Upper lobe of right lung (tissue), 1 donor: ENCODE measurements around the gene RNF144B. TPM values are rescaled to one million over a fixed set of nuclear protein-coding genes. Genes with fewer than 3 reads are reported as not detected.
"Not testable (repeated sequence)": the region's sequence is repeated elsewhere in the genome, so short reads cannot be mapped to it uniquely, and the experiment has no call there.

Experiments used
- ATAC-seq: fragments of 200-7000 bp; cut with Tn5 transposase; one replicate; pipeline ENCODE4 v1.9.1; 2020; ENCODE audit warnings: mild to moderate bottlenecking, moderate library complexity
- DNase-seq: peaks from one replicate; pipeline ENCODE4 v3.0.0-alpha.2; 2020
- H3K27ac ChIP-seq: fragments of 200-600 bp; one replicate; pipeline ENCODE4 v1.8.0; 2022
- H3K27me3 ChIP-seq: fragments of 200-600 bp; one replicate; pipeline ENCODE4 v1.8.0; 2022; ENCODE audit warnings: mild to moderate bottlenecking
- H3K36me3 ChIP-seq: fragments of 200-600 bp; one replicate; pipeline ENCODE4 v1.8.0; 2022
- H3K4me1 ChIP-seq: fragments of 200-600 bp; one replicate; pipeline ENCODE4 v1.8.0; 2022
- H3K4me3 ChIP-seq: fragments of 200-600 bp; one replicate; pipeline ENCODE4 v1.8.0; 2022; ENCODE audit warnings: mild to moderate bottlenecking
- H3K9me3 ChIP-seq: fragments of 200-600 bp; one replicate; pipeline ENCODE4 v1.8.0; 2022
- intact Hi-C: fragments of 100-400 bp; cut with DNase I; formaldehyde crosslinking; loops from one replicate; pipeline ENCODE4 v1.11.0; 2022
- total RNA-seq: library from RNA; stranded (reverse); fragmentation: NEBNext Ultra II Directional; extraction: Animal tissue kit (Norgen Biotek cat#: 25700); gene quantifications from one replicate; pipeline ENCODE4 v1.2.1, GENCODE V29; 2021
- TF ChIP-seq, protein P1 (sequence below): fragments of 200-600 bp; IDR thresholded peaks from one replicate; pipeline ENCODE4 v1.8.0; 2022; ENCODE audit warnings: antibody characterized with exemption
- donor health status: DM: no; HTN: yes; CAD: no; lungs with severe emphysema.

Gene RNF144B
- total RNA-seq, 1 donor from 2014 or later = 82.4 TPM

GRCh38 chr6:18363746-18364145 is 23.4 kb upstream of the RNF144B start:
- TF ChIP-seq, protein P1, sequence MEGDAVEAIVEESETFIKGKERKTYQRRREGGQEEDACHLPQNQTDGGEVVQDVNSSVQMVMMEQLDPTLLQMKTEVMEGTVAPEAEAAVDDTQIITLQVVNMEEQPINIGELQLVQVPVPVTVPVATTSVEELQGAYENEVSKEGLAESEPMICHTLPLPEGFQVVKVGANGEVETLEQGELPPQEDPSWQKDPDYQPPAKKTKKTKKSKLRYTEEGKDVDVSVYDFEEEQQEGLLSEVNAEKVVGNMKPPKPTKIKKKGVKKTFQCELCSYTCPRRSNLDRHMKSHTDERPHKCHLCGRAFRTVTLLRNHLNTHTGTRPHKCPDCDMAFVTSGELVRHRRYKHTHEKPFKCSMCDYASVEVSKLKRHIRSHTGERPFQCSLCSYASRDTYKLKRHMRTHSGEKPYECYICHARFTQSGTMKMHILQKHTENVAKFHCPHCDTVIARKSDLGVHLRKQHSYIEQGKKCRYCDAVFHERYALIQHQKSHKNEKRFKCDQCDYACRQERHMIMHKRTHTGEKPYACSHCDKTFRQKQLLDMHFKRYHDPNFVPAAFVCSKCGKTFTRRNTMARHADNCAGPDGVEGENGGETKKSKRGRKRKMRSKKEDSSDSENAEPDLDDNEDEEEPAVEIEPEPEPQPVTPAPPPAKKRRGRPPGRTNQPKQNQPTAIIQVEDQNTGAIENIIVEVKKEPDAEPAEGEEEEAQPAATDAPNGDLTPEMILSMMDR = no peak

GRCh38 chr6:18364561-18364960 is 22.6 kb upstream of the RNF144B start:
- ATAC-seq, H3K4me1 ChIP-seq, H3K27ac ChIP-seq, H3K9me3 ChIP-seq, H3K27me3 ChIP-seq, DNase-seq, intact Hi-C loops, H3K4me3 ChIP-seq, H3K36me3 ChIP-seq: not testable (repeated sequence)

More at GRCh38 chr6:18363746-18364145, 23.4 kb upstream of the RNF144B start:
- H3K4me1 ChIP-seq = peaks cover 8% of the 10 kb centered on the region
- no peak overlapping the region for H3K27ac ChIP-seq
- ATAC-seq = no peak
- no peak overlapping the region for H3K4me3 ChIP-seq
- intact Hi-C loops = no loop called here
- no peaks in the 10 kb centered on the region for H3K36me3 ChIP-seq
- no peak for DNase-seq
- no peaks in the 10 kb centered on the region for H3K9me3 ChIP-seq
- no peaks in the 10 kb centered on the region for H3K27me3 ChIP-seq

- Histone ChIP-seq H3K27me3 (no peaks in the 10 kb centered on the region), H3K4me1 (peaks cover 1% of the 10 kb centered on the region), H3K36me3 (no peaks in the 10 kb centered on the region), H3K27ac (no peak overlapping the region), H3K9me3 (no peaks in the 10 kb centered on the region), H3K4me3 (no peak overlapping the region)
- intact Hi-C loops = no loop called here
- DNase-seq = no peak
- TF ChIP-seq, protein P1 = no peak
- no peak for ATAC-seq
Measured at GRCh38 chr6:18367371-18367770, 19.8 kb upstream of the RNF144B start.

GRCh38 chr6:18368277-18369105 is 18.7 kb upstream of the RNF144B start:
- no peaks in the 10 kb centered on the region for H3K27me3 ChIP-seq
- DNase-seq (no peak), ATAC-seq (no peak)
- H3K4me1 ChIP-seq = no peaks in the 10 kb centered on the region
- H3K9me3 ChIP-seq = no peaks in the 10 kb centered on the region
- no peak overlapping the region for H3K27ac ChIP-seq
- no peak overlapping the region for H3K4me3 ChIP-seq
- H3K36me3 ChIP-seq = no peaks in the 10 kb centered on the region
- TF ChIP-seq, protein P1 = no peak
- intact Hi-C loops = no loop called here

GRCh38 chr6:18371010-18371409 is 16.1 kb upstream of the RNF144B start:
- Histone ChIP-seq H3K27ac (peak overlapping the region; percentile 27), H3K36me3 (no peaks in the 10 kb centered on the region)
- intact Hi-C loops = no loop called here

GRCh38 chr6:18371656-18372055 is 15.5 kb upstream of the RNF144B start:
- TF ChIP-seq, protein P1 = no peak
- intact Hi-C loops = no loop called here
- peak overlapping the region; percentile 27 for H3K27ac ChIP-seq

More at GRCh38 chr6:18371010-18371409, 16.1 kb upstream of the RNF144B start:
- no peaks in the 10 kb centered on the region for H3K4me1 ChIP-seq
- ATAC-seq (no peak), DNase-seq (no peak)
- no peaks in the 10 kb centered on the region for H3K9me3 ChIP-seq
- TF ChIP-seq, protein P1 = no peak
- no peaks in the 10 kb centered on the region for H3K27me3 ChIP-seq
- no peak overlapping the region for H3K4me3 ChIP-seq

More at GRCh38 chr6:18371656-18372055, 15.5 kb upstream of the RNF144B start:
- Histone ChIP-seq H3K9me3 (no peaks in the 10 kb centered on the region), H3K4me1 (no peaks in the 10 kb centered on the region), H3K27me3 (no peaks in the 10 kb centered on the region), H3K36me3 (no peaks in the 10 kb centered on the region), H3K4me3 (no peak overlapping the region)
- ATAC-seq (no peak), DNase-seq (no peak)
